GM23248 (cell line): ENCODE measurements around the gene CHRNB1. TPM values are rescaled to one million over a fixed set of nuclear protein-coding genes. Genes with fewer than 3 reads are reported as not detected.

Experiments
- DNase-seq: peaks from one replicate; pipeline ENCODE4 v3.0.0-alpha.2; 2015
- H2AFZ ChIP-seq: fragments of 200-600 bp; sonication (generic); 2 replicates; pipeline ENCODE4 v1.6.1; 2016; ENCODE audit warnings: antibody characterized with exemption
- H3F3A ChIP-seq: fragments of 200-600 bp; sonication (generic); 2 replicates; pipeline ENCODE4 v1.6.1; 2016; ENCODE audit warnings: mild to moderate bottlenecking, antibody characterized with exemption, mixed run types; ENCODE audit not compliant: insufficient read depth
- H3K27ac ChIP-seq: fragments of 200-600 bp; sonication (generic); 2 replicates; pipeline ENCODE4 v1.5.1; 2016; ENCODE audit warnings: mild to moderate bottlenecking
- H3K27me3 ChIP-seq: fragments of 200-600 bp; sonication (generic); replicated peaks from 2 replicates; pipeline ENCODE4 v1.6.1; 2016; ENCODE audit warnings: mild to moderate bottlenecking; ENCODE audit not compliant: insufficient read depth
- H3K36me3 ChIP-seq: fragments of 200-600 bp; sonication (generic); 2 replicates; pipeline ENCODE4 v1.6.1; 2016; ENCODE audit warnings: low read depth, mild to moderate bottlenecking
- H3K4me1 ChIP-seq: fragments of 200-600 bp; sonication (generic); 2 replicates; pipeline ENCODE4 v1.6.1; 2016; ENCODE audit warnings: mild to moderate bottlenecking; ENCODE audit not compliant: insufficient read depth
- H3K4me2 ChIP-seq: fragments of 200-600 bp; sonication (generic); one replicate; pipeline ENCODE4 v1.6.1; 2016; ENCODE audit warnings: mild to moderate bottlenecking; ENCODE audit not compliant: unreplicated experiment
- H3K4me3 ChIP-seq: fragments of 200-600 bp; sonication (generic); 2 replicates; pipeline ENCODE4 v1.5.1; 2016; ENCODE audit warnings: mild to moderate bottlenecking
- H3K79me2 ChIP-seq: fragments of 200-600 bp; sonication (generic); 2 replicates; pipeline ENCODE4 v1.6.1; 2016; ENCODE audit warnings: mild to moderate bottlenecking; ENCODE audit not compliant: insufficient read depth
- H3K9ac ChIP-seq: fragments of 200-600 bp; sonication (generic); 2 replicates; pipeline ENCODE4 v1.6.1; 2016; ENCODE audit warnings: mild to moderate bottlenecking
- H3K9me2 ChIP-seq: fragments of 200-600 bp; sonication (generic); 2 replicates; pipeline ENCODE4 v1.6.1; 2016; ENCODE audit warnings: mixed run types, mild to moderate bottlenecking, moderate library complexity; ENCODE audit not compliant: insufficient read depth
- H3K9me3 ChIP-seq: fragments of 200-600 bp; sonication (generic); one replicate; pipeline ENCODE4 v1.6.1; 2017; ENCODE audit warnings: low read depth
- H4K20me1 ChIP-seq: fragments of 200-600 bp; sonication (generic); 2 replicates; pipeline ENCODE4 v1.6.0; 2016; ENCODE audit not compliant: insufficient read depth
- EZH2 ChIP-seq: fragments of 200-600 bp; sonication (generic); IDR thresholded peaks from 2 replicates; pipeline ENCODE4 v1.6.1; 2018; ENCODE audit warnings: antibody characterized with exemption, mild to moderate bottlenecking; ENCODE audit not compliant: insufficient read depth, poor library complexity, severe bottlenecking
- EZH2phosphoT487 ChIP-seq: fragments of 200-600 bp; sonication (generic); IDR thresholded peaks from 2 replicates; pipeline ENCODE4 v1.6.1; 2018; ENCODE audit warnings: antibody characterized with exemption, moderate library complexity, mild to moderate bottlenecking, low read depth; ENCODE audit not compliant: insufficient read depth
- WGBS, 2 experiments: methylation state at CpG; one replicate each; pipeline ENCODE4 v1.1.6; 2015 to 2017; ENCODE audit warnings: low lambda C conversion rate in 2 of 2, low coverage in 1 of 2; ENCODE audit errors: missing lambda C conversion rate in 2 of 2; 5-methylcytosine and 5-hydroxymethylcytosine counted together
- in situ Hi-C: fragments of 300-500 bp; cut with MboI; formaldehyde crosslinking; loops from 2 replicates; pipeline ENCODE4 v1.15.0; 2020
- polyA plus RNA-seq: library from polyadenylated mRNA; unstranded; fragments of >200 nt; fragmentation: Nextera tagmentation; extraction: Ambion mirVana; gene quantifications from 2 replicates; pipeline ENCODE4 v1.2.1, GENCODE V29; 2016
- total RNA-seq: library from RNA; depleted of rRNA; stranded (reverse); fragments of >200 nt; shearing (Covaris generic); gene quantifications from 2 replicates; pipeline ENCODE4 v1.2.3, GENCODE V29; 2014

The CHRNB1 gene
- total and polyA plus RNA-seq, 2 experiments from 2014 or later = 3.5 to 4.9 TPM

DNA sequence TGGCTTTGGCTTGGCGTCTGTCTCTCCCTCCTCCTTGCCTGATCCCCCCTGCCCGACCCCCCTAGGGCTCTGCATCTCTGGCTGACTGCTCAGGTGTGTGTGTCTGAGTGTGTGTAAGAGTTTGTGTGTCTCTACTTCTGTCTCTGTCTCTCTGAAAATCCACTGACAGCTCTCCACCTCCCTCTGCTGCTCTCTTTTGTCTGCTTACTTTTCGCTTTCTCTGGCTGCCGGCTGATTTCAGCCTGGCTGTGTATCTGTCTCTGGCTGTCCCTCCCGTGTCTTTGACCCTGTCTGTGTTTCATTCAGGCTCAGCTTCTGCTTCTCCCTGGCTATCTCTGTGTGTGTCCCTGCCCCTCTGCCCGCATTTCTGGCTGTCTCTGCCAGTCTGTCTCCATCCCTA is 28.5 kb upstream of the CHRNB1 start:
- no peak overlapping the region for H3K27ac ChIP-seq
- H2AFZ ChIP-seq = no peak overlapping the region
- H3K79me2 ChIP-seq = no peaks in the 10 kb centered on the region
- no peaks in the 10 kb centered on the region for H4K20me1 ChIP-seq
- H3K9me3 ChIP-seq = no peaks in the 10 kb centered on the region
- peaks cover 16% of the 10 kb centered on the region for H3K4me1 ChIP-seq
- H3K9ac ChIP-seq = no peak overlapping the region
- DNase-seq = no peak
- WGBS, 2 experiments = 70 to 73% methylated on average over 6 of the region's 6 CpGs
- no peaks in the 10 kb centered on the region for H3K27me3 ChIP-seq
- no peaks in the 10 kb centered on the region for H3K9me2 ChIP-seq
- H3K4me2 ChIP-seq = no peak overlapping the region
- peaks cover 12% of the 10 kb centered on the region for H3F3A ChIP-seq
- H3K4me3 ChIP-seq = no peak overlapping the region
- no peak for TF ChIP-seq EZH2
- no peak for TF ChIP-seq EZH2phosphoT487
- H3K36me3 ChIP-seq = no peaks in the 10 kb centered on the region
- in situ Hi-C loops = no loop called here

DNA sequence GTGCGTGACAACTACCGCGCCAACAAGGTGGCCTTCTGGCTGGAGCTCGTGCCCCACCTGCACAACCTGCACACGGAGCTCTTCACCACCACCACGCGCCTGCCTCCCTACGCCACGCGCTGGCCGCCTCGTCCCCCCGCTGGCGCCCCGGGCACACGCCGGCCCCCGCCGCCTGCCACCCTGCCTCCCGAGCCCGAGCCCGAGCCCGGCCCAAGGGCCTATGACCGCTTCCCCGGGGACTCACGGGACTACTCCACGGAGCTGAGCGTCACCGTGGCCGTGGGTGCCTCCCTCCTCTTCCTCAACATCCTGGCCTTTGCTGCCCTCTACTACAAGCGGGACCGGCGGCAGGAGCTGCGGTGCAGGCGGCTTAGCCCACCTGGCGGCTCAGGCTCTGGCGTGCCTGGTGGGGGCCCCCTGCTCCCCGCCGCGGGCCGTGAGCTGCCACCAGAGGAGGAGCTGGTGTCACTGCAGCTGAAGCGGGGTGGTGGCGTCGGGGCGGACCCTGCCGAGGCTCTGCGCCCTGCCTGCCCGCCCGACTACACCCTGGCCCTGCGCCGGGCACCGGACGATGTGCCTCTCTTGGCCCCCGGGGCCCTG is 27.7 kb upstream of the CHRNB1 start:
- WGBS, 2 experiments = 96 to 97% methylated on average over 23 to 54 of the region's 54 CpGs
- no peak for DNase-seq
- no peaks in the 10 kb centered on the region for H3K27me3 ChIP-seq
- no peaks in the 10 kb centered on the region for H3K36me3 ChIP-seq
- H3K9me3 ChIP-seq = no peaks in the 10 kb centered on the region
- peaks cover 10% of the 10 kb centered on the region for H3F3A ChIP-seq
- no peaks in the 10 kb centered on the region for H4K20me1 ChIP-seq
- H3K79me2 ChIP-seq = no peaks in the 10 kb centered on the region
- H2AFZ ChIP-seq = no peak overlapping the region
- no peak overlapping the region for H3K9ac ChIP-seq
- peaks cover 16% of the 10 kb centered on the region for H3K4me1 ChIP-seq
- H3K27ac ChIP-seq = no peak overlapping the region
- no peak for TF ChIP-seq EZH2
- no peak for TF ChIP-seq EZH2phosphoT487
- no peak overlapping the region for H3K4me3 ChIP-seq
- no peak overlapping the region for H3K4me2 ChIP-seq
- H3K9me2 ChIP-seq = no peaks in the 10 kb centered on the region
- in situ Hi-C loops = no loop called here

DNA sequence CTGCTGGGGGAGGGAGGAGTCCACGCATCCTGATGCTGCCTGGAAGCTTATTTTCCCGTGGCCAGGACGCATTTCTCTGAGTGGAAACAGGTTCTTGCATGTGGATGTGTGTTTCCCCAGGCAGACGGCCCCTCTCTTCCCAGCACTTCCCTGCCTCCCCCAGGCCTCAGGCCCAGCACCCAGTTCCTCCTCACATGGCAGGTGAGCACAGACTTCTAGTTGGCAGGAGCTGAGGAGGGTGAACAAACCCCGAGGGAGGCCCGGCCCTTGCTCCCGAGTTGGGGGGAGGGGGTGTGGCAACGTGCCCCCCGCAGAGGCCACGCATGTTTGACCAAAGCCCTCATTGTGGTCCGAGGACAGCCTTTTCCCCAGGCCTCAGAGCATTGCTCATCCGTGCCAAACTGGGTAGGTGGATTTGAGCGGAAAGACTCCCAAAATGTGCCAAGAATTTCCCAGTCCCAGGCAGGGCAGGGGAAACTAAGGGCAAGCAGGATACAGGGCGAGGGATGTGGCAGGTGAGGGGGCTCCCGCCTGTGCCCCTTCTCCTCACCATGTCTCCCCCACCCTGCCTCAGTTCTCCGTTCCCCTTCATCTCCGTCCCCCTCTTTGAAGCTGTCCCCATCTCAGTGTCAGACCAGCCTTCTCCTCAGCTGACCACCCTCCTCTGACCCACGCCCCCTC is 26.2 kb upstream of the CHRNB1 start:
- Histone ChIP-seq H3K4me1 (peaks cover 3% of the 10 kb centered on the region), H3K79me2 (no peaks in the 10 kb centered on the region), H2AFZ (no peak overlapping the region), H3K27ac (no peak overlapping the region), H3K27me3 (no peaks in the 10 kb centered on the region), H3K9me2 (no peaks in the 10 kb centered on the region), H3K36me3 (no peaks in the 10 kb centered on the region), H3K9me3 (no peaks in the 10 kb centered on the region), H3K4me3 (no peak overlapping the region), H3K9ac (no peak overlapping the region), H3K4me2 (no peak overlapping the region), H4K20me1 (no peaks in the 10 kb centered on the region), H3F3A (no peaks in the 10 kb centered on the region)
- no peak for TF ChIP-seq EZH2phosphoT487
- TF ChIP-seq EZH2 = no peak
- no peak for DNase-seq
- in situ Hi-C loops = no loop called here
- 83 to 84% methylated on average over 15 to 18 of the region's 18 CpGs for WGBS, 2 experiments

DNA sequence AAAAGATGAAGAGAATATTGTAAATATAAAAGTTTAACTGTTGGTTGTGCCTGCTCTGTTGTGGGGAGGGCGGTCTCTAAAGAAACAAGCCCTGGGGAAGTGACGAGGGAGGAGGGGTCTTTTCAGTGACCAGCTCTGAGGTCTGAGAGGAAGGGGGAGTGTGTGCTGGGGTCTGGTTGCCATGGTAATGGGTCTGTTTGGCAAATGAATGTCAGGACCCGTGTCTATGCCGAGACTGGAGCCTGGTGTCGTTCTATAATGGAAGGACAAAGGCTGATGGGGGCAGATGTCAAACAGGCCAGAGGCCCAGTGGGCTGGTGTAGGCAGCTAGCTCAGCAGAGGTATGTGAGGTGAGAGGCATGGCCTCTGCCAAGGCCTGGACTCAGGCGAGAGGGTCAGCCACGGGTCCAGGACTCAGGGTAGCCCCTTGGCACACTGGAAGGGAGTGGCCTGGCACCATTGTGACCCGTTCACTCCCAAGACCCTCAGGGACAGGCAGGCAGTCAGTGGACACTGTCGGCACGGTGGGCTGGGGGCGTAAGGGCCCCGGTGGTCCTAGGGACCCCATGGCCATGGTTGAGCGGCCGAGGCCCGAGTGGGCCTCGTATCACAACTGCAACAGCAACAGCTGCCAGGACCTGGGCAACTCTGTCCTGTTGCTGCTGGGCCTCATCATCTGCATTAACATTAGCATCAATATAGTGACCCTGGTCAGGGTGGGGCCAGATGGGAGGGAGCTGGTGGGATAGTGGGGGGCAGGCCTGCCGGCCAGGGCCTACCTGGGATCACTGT is 24.8 kb upstream of the CHRNB1 start, which contains the start of gene SPEM1:
Gene SPEM1, plus strand, starts transcription at position 506 of the 792 bp plus-strand sequence. Its CDS starts 61 bp downstream, at position 567.
- TF ChIP-seq EZH2phosphoT487 = no peak
- TF ChIP-seq EZH2 = no peak
- Histone ChIP-seq H3K4me3 (no peak within 1 kb of the TSS), H3K4me2 (no peak within 1 kb of the TSS), H2AFZ (no peak within 1 kb of the TSS), H3F3A (no peaks in the 10 kb centered on the region), H3K9ac (no peak within 1 kb of the TSS), H3K9me2 (no peaks in the 10 kb centered on the region), H3K79me2 (no peaks in the 10 kb centered on the region), H3K27ac (no peak within 1 kb of the TSS), H3K4me1 (no peaks in the 10 kb centered on the region), H3K36me3 (no peaks in the 10 kb centered on the region), H4K20me1 (no peaks in the 10 kb centered on the region), H3K9me3 (no peaks in the 10 kb centered on the region), H3K27me3 (no peaks in the 10 kb centered on the region)
- in situ Hi-C loops = no loop called here
- 74 to 78% methylated on average over 17 of the region's 17 CpGs for WGBS, 2 experiments
- no peak for DNase-seq
